OCI-LY3 (cell line): Measurements from ENCODE around the gene LGALS9C.
"Not testable (repeated sequence)": the region's sequence is repeated elsewhere in the genome, so short reads cannot be mapped to it uniquely, and the experiment has no call there.

ENCODE experiments used
- CTCF ChIP-seq: fragments of 200-600, 300-600 bp; sonication (generic); IDR thresholded peaks from 2 replicates; pipeline ENCODE4 v1.5.1; 2014; ENCODE audit warnings: antibody characterized with exemption, low read length, low read depth
- EZH2phosphoT487 ChIP-seq: fragments of 200-600 bp; shearing (Covaris generic); IDR thresholded peaks from 2 replicates; pipeline ENCODE4 v1.6.1; 2018; ENCODE audit warnings: antibody characterized with exemption, mixed run types, low read depth

DNA sequence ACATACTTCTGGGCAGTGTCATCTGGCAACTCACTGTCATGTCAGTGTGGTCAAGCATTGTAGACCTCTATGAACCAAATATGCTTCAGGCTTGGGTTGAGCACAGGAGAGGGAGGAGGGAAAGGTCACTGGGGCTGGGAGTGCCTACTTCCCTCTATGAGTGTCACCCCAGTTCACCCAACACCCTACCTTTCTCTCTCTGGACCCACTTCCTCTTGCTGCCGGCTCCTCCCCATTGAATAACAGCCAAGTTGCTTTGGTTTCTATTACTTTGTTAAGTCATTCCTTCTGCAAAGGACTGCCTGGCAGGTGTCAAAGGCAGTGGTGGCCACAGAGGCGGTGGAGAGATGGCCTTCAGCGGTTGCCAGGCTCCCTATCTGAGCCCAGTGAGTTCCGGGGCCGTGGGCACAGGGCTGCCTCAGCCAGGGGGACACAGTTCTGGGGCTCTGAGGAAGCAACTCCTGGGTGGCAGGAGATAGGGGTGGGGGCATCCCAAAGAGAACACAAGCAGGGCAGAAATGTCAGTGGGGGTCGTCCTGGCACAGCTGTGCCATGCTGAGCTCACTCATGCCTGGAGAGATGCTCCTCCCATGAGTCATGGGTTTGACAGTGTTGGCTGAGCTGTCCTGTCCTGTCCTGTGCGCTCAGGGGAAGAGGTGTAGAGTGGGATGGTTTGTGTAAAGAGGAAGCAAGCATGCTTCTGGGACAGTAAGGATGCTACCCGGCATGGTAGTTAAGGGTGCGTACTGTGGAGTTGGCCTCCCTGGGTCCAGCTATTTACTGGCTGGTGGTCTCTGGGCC is at the start of gene LGALS9C:
- TF ChIP-seq CTCF, EZH2phosphoT487: not testable (repeated sequence)
